Liver (tissue), 9 donors: Measurements from ENCODE around the gene LMTK3. TPM values are rescaled to one million over a fixed set of nuclear protein-coding genes. Genes with fewer than 3 reads are reported as not detected.

ENCODE experiments used
- DNase-seq: peaks from one replicate; pipeline ENCODE4 v3.0.0-alpha.2; 2017; ENCODE audit warnings: low spot score
- H3K27ac ChIP-seq, 2 donors: one replicate each; pipeline ENCODE4 v1.7.0; 2013; ENCODE audit warnings: inconsistent platforms in 2 of 2, low read length in 2 of 2, control low read depth in 1 of 2, low read depth in 1 of 2, mild to moderate bottlenecking in 1 of 2
- H3K27me3 ChIP-seq, 4 donors: one replicate each; pipeline versions ENCODE4 v1.6.1 to v1.7.0; 2013; ENCODE audit warnings: low read length in 3 of 4, inconsistent platforms in 1 of 4, mild to moderate bottlenecking in 1 of 4, moderate library complexity in 1 of 4; ENCODE audit not compliant: control insufficient read depth in 4 of 4, insufficient read depth in 4 of 4
- H3K36me3 ChIP-seq, 4 donors: one replicate each; pipeline versions ENCODE4 v1.6.1 to v1.7.0; 2013; ENCODE audit warnings: low read length in 3 of 4, mild to moderate bottlenecking in 3 of 4, low read depth in 1 of 4, moderate library complexity in 1 of 4; ENCODE audit not compliant: control insufficient read depth in 4 of 4, insufficient read depth in 3 of 4
- H3K4me1 ChIP-seq, 4 donors: one replicate each; pipeline versions ENCODE4 v1.6.1 to v1.7.0; 2013; ENCODE audit warnings: low read length in 3 of 4, mild to moderate bottlenecking in 3 of 4, moderate library complexity in 1 of 4; ENCODE audit not compliant: control insufficient read depth in 4 of 4, insufficient read depth in 4 of 4
- H3K4me3 ChIP-seq, 3 donors: one replicate each; pipeline versions ENCODE4 v1.6.1 to v1.7.0; 2013; ENCODE audit warnings: low read length in 3 of 3, control low read depth in 1 of 3, low read depth in 1 of 3, mild to moderate bottlenecking in 1 of 3
- H3K9ac ChIP-seq, 2 donors: one replicate each; pipeline ENCODE4 v1.7.0; 2013; ENCODE audit warnings: low read length in 2 of 2, mild to moderate bottlenecking in 2 of 2, moderate library complexity in 2 of 2, control low read depth in 1 of 2, low read depth in 1 of 2
- H3K9me3 ChIP-seq, 4 donors: one replicate each; pipeline versions ENCODE4 v1.6.1 to v1.7.0; 2013; ENCODE audit warnings: low read length in 3 of 4; ENCODE audit not compliant: control insufficient read depth in 4 of 4
- ATF3 ChIP-seq: IDR thresholded peaks from 2 replicates; pipeline ENCODE4 v1.6.1; 2016; ENCODE audit warnings: antibody characterized with exemption
- CTCF ChIP-seq: fragments of 150-350 bp; IDR thresholded peaks from 2 replicates; pipeline ENCODE4 v1.5.1; 2017; ENCODE audit warnings: improper control_type of control experiment, low read depth, low read length; ENCODE audit not compliant: missing input control
- EGR1 ChIP-seq, 2 donors: IDR thresholded peaks; 2 replicates each; pipeline ENCODE4 v1.6.1; 2016 to 2018; ENCODE audit warnings: antibody characterized with exemption in 2 of 2, low read depth in 2 of 2
- FOXA1 ChIP-seq: IDR thresholded peaks from 2 replicates; pipeline ENCODE4 v1.6.1; 2016; ENCODE audit warnings: antibody characterized with exemption
- FOXA2 ChIP-seq: IDR thresholded peaks from 2 replicates; pipeline ENCODE4 v1.6.1; 2016; ENCODE audit warnings: antibody characterized with exemption
- GABPA ChIP-seq, 2 donors: IDR thresholded peaks in 1 of 2; conservative IDR thresholded peaks in 1 of 2; 2 replicates each; pipeline ENCODE4 v1.6.1; 2016; ENCODE audit warnings: antibody characterized with exemption in 2 of 2, mild to moderate bottlenecking in 1 of 2, moderate library complexity in 1 of 2
- HNF4A ChIP-seq, 2 donors: conservative IDR thresholded peaks; 2 replicates each; pipeline ENCODE4 v1.6.1; 2016; ENCODE audit warnings: antibody characterized with exemption in 2 of 2, mild to moderate bottlenecking in 2 of 2
- HNF4G ChIP-seq: IDR thresholded peaks from 2 replicates; pipeline ENCODE4 v1.6.1; 2016; ENCODE audit warnings: antibody characterized with exemption
- JUND ChIP-seq, 2 donors: IDR thresholded peaks; 2 replicates each; pipeline ENCODE4 v1.6.1; 2016; ENCODE audit warnings: antibody characterized with exemption in 2 of 2
- MAX ChIP-seq: IDR thresholded peaks from 2 replicates; pipeline ENCODE4 v1.6.1; 2016; ENCODE audit warnings: antibody characterized with exemption
- RAD21 ChIP-seq, 2 donors: IDR thresholded peaks; 2 replicates each; pipeline ENCODE4 v1.6.1; 2016; ENCODE audit warnings: antibody characterized with exemption in 2 of 2, mild to moderate bottlenecking in 2 of 2
- RXRA ChIP-seq, 2 donors: IDR thresholded peaks; 2 replicates each; pipeline ENCODE4 v1.6.1; 2017 to 2018; ENCODE audit warnings: antibody characterized with exemption in 2 of 2, mild to moderate bottlenecking in 1 of 2
- TAF1 ChIP-seq: conservative IDR thresholded peaks from 2 replicates; pipeline ENCODE4 v1.6.1; 2016; ENCODE audit warnings: antibody characterized with exemption, mild to moderate bottlenecking
- ZBTB33 ChIP-seq: IDR thresholded peaks from 2 replicates; pipeline ENCODE4 v1.6.1; 2016; ENCODE audit warnings: antibody characterized with exemption
- WGBS: extraction: QIAGEN DNeasy Blood & Tissue Kit; methylation state at CpG from one replicate; pipeline ENCODE4 v1.1.7; 2013; 5-methylcytosine and 5-hydroxymethylcytosine counted together
- polyA plus RNA-seq, 2 donors: library from polyadenylated mRNA; stranded (reverse) in 1 of 2; unstranded in 1 of 2; fragments of 200-250 nt in 1 of 2; fragments of >200 nt in 1 of 2; fragmentation: Nextera tagmentation in 1 of 2; extraction: Ambion mirVana in 1 of 2; gene quantifications; one replicate each; pipeline versions ENCODE4 v1.2.1 to v1.2.3, GENCODE V29; 2013 to 2015
- total RNA-seq, 2 donors: library from RNA; depleted of rRNA; stranded (reverse); fragments of >200 nt; gene quantifications; one replicate each; pipeline ENCODE4 v1.2.3, GENCODE V29; 2014
- TF ChIP-seq, protein P1 (sequence below): IDR thresholded peaks from 2 replicates; pipeline ENCODE4 v1.6.1; 2016; ENCODE audit warnings: antibody characterized with exemption, mild to moderate bottlenecking
- donor health status: healthy.
- donor health status: healthy.
- donor health status: healthy.
- donor health status: healthy.
- donor health status: healthy.

The LMTK3 gene
- total and polyA plus RNA-seq, 4 donors: 0.08 TPM; not detected in 2

GRCh38 chr19:48448563-48448962 is 63.1 kb downstream of the LMTK3 start:
- TF ChIP-seq RAD21 (IDR thresholded peaks at IDR 0.05) (no peak), FOXA1 (no peak), MAX (no peak), JUND (IDR thresholded peaks at IDR 0.05) (no peak), TAF1 (no peak), ZBTB33 (no peak), RXRA (IDR thresholded peaks at IDR 0.05) (no peak), EGR1 (IDR thresholded peaks at IDR 0.05; ENCODE audit: low read depth in 2 of 2) (no peak), CTCF (no peak), GABPA (IDR thresholded peaks at IDR 0.05 in 1 of 2, conservative IDR thresholded peaks at IDR 0.05 in 1 of 2) (no peak), FOXA2 (no peak), ATF3 (no peak)
- TF ChIP-seq, protein P1, sequence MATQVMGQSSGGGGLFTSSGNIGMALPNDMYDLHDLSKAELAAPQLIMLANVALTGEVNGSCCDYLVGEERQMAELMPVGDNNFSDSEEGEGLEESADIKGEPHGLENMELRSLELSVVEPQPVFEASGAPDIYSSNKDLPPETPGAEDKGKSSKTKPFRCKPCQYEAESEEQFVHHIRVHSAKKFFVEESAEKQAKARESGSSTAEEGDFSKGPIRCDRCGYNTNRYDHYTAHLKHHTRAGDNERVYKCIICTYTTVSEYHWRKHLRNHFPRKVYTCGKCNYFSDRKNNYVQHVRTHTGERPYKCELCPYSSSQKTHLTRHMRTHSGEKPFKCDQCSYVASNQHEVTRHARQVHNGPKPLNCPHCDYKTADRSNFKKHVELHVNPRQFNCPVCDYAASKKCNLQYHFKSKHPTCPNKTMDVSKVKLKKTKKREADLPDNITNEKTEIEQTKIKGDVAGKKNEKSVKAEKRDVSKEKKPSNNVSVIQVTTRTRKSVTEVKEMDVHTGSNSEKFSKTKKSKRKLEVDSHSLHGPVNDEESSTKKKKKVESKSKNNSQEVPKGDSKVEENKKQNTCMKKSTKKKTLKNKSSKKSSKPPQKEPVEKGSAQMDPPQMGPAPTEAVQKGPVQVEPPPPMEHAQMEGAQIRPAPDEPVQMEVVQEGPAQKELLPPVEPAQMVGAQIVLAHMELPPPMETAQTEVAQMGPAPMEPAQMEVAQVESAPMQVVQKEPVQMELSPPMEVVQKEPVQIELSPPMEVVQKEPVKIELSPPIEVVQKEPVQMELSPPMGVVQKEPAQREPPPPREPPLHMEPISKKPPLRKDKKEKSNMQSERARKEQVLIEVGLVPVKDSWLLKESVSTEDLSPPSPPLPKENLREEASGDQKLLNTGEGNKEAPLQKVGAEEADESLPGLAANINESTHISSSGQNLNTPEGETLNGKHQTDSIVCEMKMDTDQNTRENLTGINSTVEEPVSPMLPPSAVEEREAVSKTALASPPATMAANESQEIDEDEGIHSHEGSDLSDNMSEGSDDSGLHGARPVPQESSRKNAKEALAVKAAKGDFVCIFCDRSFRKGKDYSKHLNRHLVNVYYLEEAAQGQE: no peak
- Histone ChIP-seq H3K27me3 (no peaks in the 10 kb centered on the region), H3K4me1 (peaks cover 9 to 29% (median 16%) of the 10 kb centered on the region in 4 donors), H3K9me3 (no peaks in the 10 kb centered on the region), H3K9ac (no peak overlapping the region), H3K4me3 (no peak overlapping the region), H3K36me3 (peaks cover 16 to 49% (median 28%) of the 10 kb centered on the region in 4 donors), H3K27ac (no peak overlapping the region)
- 94% methylated on average over 4 of the region's 4 CpGs for WGBS
- DNase-seq: no peak

DNA sequence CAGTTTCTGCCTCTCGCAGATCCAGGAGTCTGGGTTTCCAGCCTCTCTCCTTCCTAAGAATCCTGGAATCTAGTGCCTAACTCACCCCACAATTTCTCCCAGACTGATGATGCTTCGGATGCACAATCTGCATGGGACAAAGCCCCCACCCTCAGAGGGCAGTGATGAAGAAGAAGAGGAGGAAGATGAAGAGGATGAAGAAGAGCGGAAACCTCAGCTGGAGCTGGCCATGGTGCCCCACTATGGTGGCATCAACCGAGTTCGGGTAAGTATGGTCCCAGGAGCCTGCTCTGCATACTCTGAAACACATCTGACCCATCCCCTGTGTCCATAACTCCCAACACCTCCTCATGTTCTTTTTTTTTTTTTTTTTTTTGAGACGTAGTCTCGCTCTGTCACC is 65.1 kb downstream of the LMTK3 start:
- H3K36me3 ChIP-seq: peaks cover 12 to 34% (median 20%) of the 10 kb centered on the region in 4 donors
- peaks cover 4 to 24% (median 14%) of the 10 kb centered on the region in 4 donors for H3K4me1 ChIP-seq
- H3K9ac ChIP-seq: peak overlapping the region; percentile 66 to 68
- 88% methylated on average over 7 of the region's 7 CpGs for WGBS
- DNase-seq: no peak
- H3K27ac ChIP-seq: no peak overlapping the region
- peak overlapping the region; percentile 68 to 99 (median 83) for H3K4me3 ChIP-seq
- H3K9me3 ChIP-seq: no peaks in the 10 kb centered on the region
- H3K27me3 ChIP-seq: no peaks in the 10 kb centered on the region
- TF ChIP-seq ATF3: no peak
- TF ChIP-seq EGR1 (IDR thresholded peaks at IDR 0.05; ENCODE audit: low read depth in 2 of 2): no peak
- TF ChIP-seq RXRA (IDR thresholded peaks at IDR 0.05): no peak
- no peak for TF ChIP-seq GABPA (IDR thresholded peaks at IDR 0.05 in 1 of 2, conservative IDR thresholded peaks at IDR 0.05 in 1 of 2)
- no peak for TF ChIP-seq HNF4G
- no peak for TF ChIP-seq MAX
- no peak for TF ChIP-seq ZBTB33
- no peak for TF ChIP-seq FOXA2
- TF ChIP-seq CTCF: no peak
- TF ChIP-seq HNF4A (conservative IDR thresholded peaks at IDR 0.05): no peak
- no peak for TF ChIP-seq RAD21 (IDR thresholded peaks at IDR 0.05)
- no peak for TF ChIP-seq FOXA1
